ENCODE results near the gene HADH. TPM values are rescaled to one million over a fixed set of nuclear protein-coding genes. Genes with fewer than 3 reads are reported as not detected.

HADH gene
- total RNA-seq, 5 donors from 2014 or later (not counting 1 experiment from before 2014, with no cell fraction given) = 14.2 to 25.0 (median 17.8) TPM

GRCh38 chr4:108001540-108002135, 11.9 kb downstream of the HADH start:
- Mint-ChIP-seq H3K9me3 (no peaks in the 10 kb centered on the region), H3K4me1 (peaks cover 26 to 79% (median 39%) of the 10 kb centered on the region in 3 donors), H3K4me3 (no peak overlapping the region), H3K27ac (no peak overlapping the region), H3K27me3 (no peaks in the 10 kb centered on the region), H3K36me3 (peaks cover 23% of the 10 kb centered on the region)
- H3K4me3 ChIP-seq (ENCODE audit: control insufficient read depth in 1 of 2, extremely low read depth in 1 of 2, low read length in 1 of 2) = no peak overlapping the region
- no peaks in the 10 kb centered on the region for H3K36me3 ChIP-seq (ENCODE audit: control insufficient read depth in 2 of 2, extremely low read depth in 1 of 2, insufficient read depth in 1 of 2, low read length in 1 of 2)
- POLR2A ChIA-PET = interaction anchor here in 1 of 2 donors (0.5 to 0.7 kb wide), 3 partner anchors 11 to 511 kb away, joined by 3 to 6 read pairs (median 4); no protein-coding TSS in a partner anchor
- peaks cover 10 to 16% of the 10 kb centered on the region in 2 experiments for H3K4me1 ChIP-seq (ENCODE audit: control insufficient read depth in 1 of 2, extremely low read depth in 1 of 2, insufficient read depth in 2 of 2, low read length in 2 of 2)
- DNase-seq (no peak), ATAC-seq (replicated peaks in 1 of 4) (no peak)
- CTCF ChIA-PET = interaction anchor here in 1 of 2 donors (0.6 kb wide), 1 partner anchor 173 kb away, joined by 5 read pairs; no protein-coding TSS in a partner anchor
- no CpG with 5 or more reads among the region's 3 CpGs for WGBS (ENCODE audit: insufficient coverage)
- H3K27me3 ChIP-seq (replicated peaks in 1 of 2; ENCODE audit: control insufficient read depth in 2 of 2, extremely low read depth in 1 of 2, insufficient read depth in 2 of 2, low read length in 1 of 2) = no peaks in the 10 kb centered on the region
- no peak overlapping the region for H3K27ac ChIP-seq (ENCODE audit: low read length)
- no peaks in the 10 kb centered on the region for H3K9me3 ChIP-seq

- POLR2A ChIA-PET = interaction anchor here in 1 of 2 donors (0.5 to 0.8 kb wide), 2 partner anchors 10 to 616 kb away, joined by 3 read pairs; partner anchors contain the start of gene RPL34
- no peak overlapping the region for H3K27ac ChIP-seq (ENCODE audit: low read length)
- Mint-ChIP-seq H3K27ac (peak overlapping the region; percentile 83 to 86), H3K27me3 (no peaks in the 10 kb centered on the region), H3K36me3 (peaks cover 20% of the 10 kb centered on the region), H3K4me3 (peak overlapping the region in 1 of 3 donors; percentile 61), H3K4me1 (peaks cover 24 to 65% (median 38%) of the 10 kb centered on the region in 3 donors), H3K9me3 (no peaks in the 10 kb centered on the region)
- DNase-seq (peak in 3 of 35 experiments; percentile 2 to 16 (median 10)), ATAC-seq (replicated peaks in 1 of 4) (peak in 3 of 4 experiments; percentile 60 to 83 (median 63))
- CTCF ChIA-PET = interaction anchor here in 1 of 2 donors (0.9 kb wide), 1 partner anchor 10 kb away, joined by 3 read pairs; no protein-coding TSS in a partner anchor
- no peaks in the 10 kb centered on the region for H3K9me3 ChIP-seq
- H3K4me1 ChIP-seq (ENCODE audit: control insufficient read depth in 1 of 2, extremely low read depth in 1 of 2, insufficient read depth in 2 of 2, low read length in 2 of 2) = peaks cover 10 to 16% of the 10 kb centered on the region in 2 experiments
- no peaks in the 10 kb centered on the region for H3K36me3 ChIP-seq (ENCODE audit: control insufficient read depth in 2 of 2, extremely low read depth in 1 of 2, insufficient read depth in 1 of 2, low read length in 1 of 2)
- no peak overlapping the region for H3K4me3 ChIP-seq (ENCODE audit: control insufficient read depth in 1 of 2, extremely low read depth in 1 of 2, low read length in 1 of 2)
- WGBS (ENCODE audit: insufficient coverage) = 66% methylated on average over 4 of the region's 4 CpGs
- no peaks in the 10 kb centered on the region for H3K27me3 ChIP-seq (replicated peaks in 1 of 2; ENCODE audit: control insufficient read depth in 2 of 2, extremely low read depth in 1 of 2, insufficient read depth in 2 of 2, low read length in 1 of 2)
Measured at GRCh38 chr4:108003982-108004515, 14.4 kb downstream of the HADH start.

GRCh38 chr4:108004646-108005045, 15.0 kb downstream of the HADH start:
- Histone ChIP-seq H3K4me3 (ENCODE audit: control insufficient read depth in 1 of 2, extremely low read depth in 1 of 2, low read length in 1 of 2) (no peak overlapping the region), H3K36me3 (ENCODE audit: control insufficient read depth in 2 of 2, extremely low read depth in 1 of 2, insufficient read depth in 1 of 2, low read length in 1 of 2) (no peaks in the 10 kb centered on the region), H3K4me1 (ENCODE audit: control insufficient read depth in 1 of 2, extremely low read depth in 1 of 2, insufficient read depth in 2 of 2, low read length in 2 of 2) (peaks cover 10 to 16% of the 10 kb centered on the region in 2 experiments), H3K27ac (ENCODE audit: low read length) (no peak overlapping the region), H3K9me3 (no peaks in the 10 kb centered on the region), H3K27me3 (replicated peaks in 1 of 2; ENCODE audit: control insufficient read depth in 2 of 2, extremely low read depth in 1 of 2, insufficient read depth in 2 of 2, low read length in 1 of 2) (no peaks in the 10 kb centered on the region)
- WGBS (ENCODE audit: insufficient coverage) = 100% methylated on average over 1 of the region's 2 CpGs
- no peaks in the 10 kb centered on the region for H3K9me3 Mint-ChIP-seq
- ATAC-seq (replicated peaks in 1 of 4) = no peak
- peak overlapping the region in 1 of 3 donors; percentile 61 for H3K4me3 Mint-ChIP-seq
- peaks cover 24 to 59% (median 37%) of the 10 kb centered on the region in 3 donors for H3K4me1 Mint-ChIP-seq
- ChIA-PET CTCF (interaction anchor here in 1 of 2 donors (0.9 kb wide), 1 partner anchor 10 kb away, joined by 3 read pairs; no protein-coding TSS in a partner anchor), POLR2A (interaction anchor here in 1 of 2 donors (0.5 to 0.8 kb wide), 2 partner anchors 11 to 615 kb away, joined by 3 read pairs; partner anchors contain the start of gene RPL34)
- H3K27me3 Mint-ChIP-seq = no peaks in the 10 kb centered on the region
- no peak for DNase-seq
- H3K27ac Mint-ChIP-seq = no peak overlapping the region
- H3K36me3 Mint-ChIP-seq = peaks cover 20% of the 10 kb centered on the region

GRCh38 chr4:108005807-108006206, 16.1 kb downstream of the HADH start:
- Mint-ChIP-seq H3K9me3 (no peaks in the 10 kb centered on the region), H3K4me3 (no peak overlapping the region), H3K27me3 (no peaks in the 10 kb centered on the region), H3K36me3 (peaks cover 15% of the 10 kb centered on the region), H3K27ac (no peak overlapping the region), H3K4me1 (peaks cover 24 to 47% (median 31%) of the 10 kb centered on the region in 3 donors)
- 100% methylated on average over 1 of the region's 1 CpG for WGBS (ENCODE audit: insufficient coverage)
- DNase-seq = no peak
- ChIA-PET POLR2A (no interaction called here), CTCF (no interaction called here)
- no peak overlapping the region for H3K27ac ChIP-seq (ENCODE audit: low read length)
- H3K4me3 ChIP-seq (ENCODE audit: control insufficient read depth in 1 of 2, extremely low read depth in 1 of 2, low read length in 1 of 2) = no peak overlapping the region
- H3K9me3 ChIP-seq = no peaks in the 10 kb centered on the region
- peaks cover 0 to 3% of the 10 kb centered on the region in 2 donors for H3K36me3 ChIP-seq (ENCODE audit: control insufficient read depth in 2 of 2, extremely low read depth in 1 of 2, insufficient read depth in 1 of 2, low read length in 1 of 2)
- ATAC-seq (replicated peaks in 1 of 4) = no peak
- peaks cover 10 to 16% of the 10 kb centered on the region in 2 experiments for H3K4me1 ChIP-seq (ENCODE audit: control insufficient read depth in 1 of 2, extremely low read depth in 1 of 2, insufficient read depth in 2 of 2, low read length in 2 of 2)
- no peaks in the 10 kb centered on the region for H3K27me3 ChIP-seq (replicated peaks in 1 of 2; ENCODE audit: control insufficient read depth in 2 of 2, extremely low read depth in 1 of 2, insufficient read depth in 2 of 2, low read length in 1 of 2)

GRCh38 chr4:108006361-108006760, 16.7 kb downstream of the HADH start:
- no peaks in the 10 kb centered on the region for H3K9me3 ChIP-seq
- H3K27ac ChIP-seq (ENCODE audit: low read length) = no peak overlapping the region
- ATAC-seq (replicated peaks in 1 of 4) = no peak
- Mint-ChIP-seq H3K36me3 (peaks cover 15% of the 10 kb centered on the region), H3K9me3 (no peaks in the 10 kb centered on the region), H3K27ac (no peak overlapping the region), H3K27me3 (no peaks in the 10 kb centered on the region), H3K4me3 (no peak overlapping the region), H3K4me1 (peaks cover 24 to 44% (median 31%) of the 10 kb centered on the region in 3 donors)
- DNase-seq = no peak
- POLR2A ChIA-PET = no interaction called here
- H3K4me1 ChIP-seq (ENCODE audit: control insufficient read depth in 1 of 2, extremely low read depth in 1 of 2, insufficient read depth in 2 of 2, low read length in 2 of 2) = peaks cover 10 to 16% of the 10 kb centered on the region in 2 experiments
- CTCF ChIA-PET = no interaction called here
- no peak overlapping the region for H3K4me3 ChIP-seq (ENCODE audit: control insufficient read depth in 1 of 2, extremely low read depth in 1 of 2, low read length in 1 of 2)
- no peaks in the 10 kb centered on the region for H3K27me3 ChIP-seq (replicated peaks in 1 of 2; ENCODE audit: control insufficient read depth in 2 of 2, extremely low read depth in 1 of 2, insufficient read depth in 2 of 2, low read length in 1 of 2)
- H3K36me3 ChIP-seq (ENCODE audit: control insufficient read depth in 2 of 2, extremely low read depth in 1 of 2, insufficient read depth in 1 of 2, low read length in 1 of 2) = peaks cover 0 to 5% of the 10 kb centered on the region in 2 donors

GRCh38 chr4:108007984-108008383, 18.3 kb downstream of the HADH start:
- no peak overlapping the region for H3K27ac ChIP-seq (ENCODE audit: low read length)
- no peak for ATAC-seq (replicated peaks in 1 of 4)
- H3K9me3 Mint-ChIP-seq = no peaks in the 10 kb centered on the region
- H3K9me3 ChIP-seq = no peaks in the 10 kb centered on the region
- no peak overlapping the region for H3K4me3 ChIP-seq (ENCODE audit: control insufficient read depth in 1 of 2, extremely low read depth in 1 of 2, low read length in 1 of 2)
- no peak for DNase-seq
- POLR2A ChIA-PET = no interaction called here
- H3K4me1 ChIP-seq (ENCODE audit: control insufficient read depth in 1 of 2, extremely low read depth in 1 of 2, insufficient read depth in 2 of 2, low read length in 2 of 2) = peaks cover 10 to 16% of the 10 kb centered on the region in 2 experiments
- peaks cover 0 to 6% of the 10 kb centered on the region in 2 donors for H3K36me3 ChIP-seq (ENCODE audit: control insufficient read depth in 2 of 2, extremely low read depth in 1 of 2, insufficient read depth in 1 of 2, low read length in 1 of 2)
- peaks cover 18 to 37% (median 27%) of the 10 kb centered on the region in 3 donors for H3K4me1 Mint-ChIP-seq
- H3K36me3 Mint-ChIP-seq = peaks cover 23% of the 10 kb centered on the region
- no peak overlapping the region for H3K27ac Mint-ChIP-seq
- H3K4me3 Mint-ChIP-seq = no peak overlapping the region
- H3K27me3 Mint-ChIP-seq = no peaks in the 10 kb centered on the region
- H3K27me3 ChIP-seq (replicated peaks in 1 of 2; ENCODE audit: control insufficient read depth in 2 of 2, extremely low read depth in 1 of 2, insufficient read depth in 2 of 2, low read length in 1 of 2) = no peaks in the 10 kb centered on the region
- 95% methylated on average over 7 of the region's 7 CpGs for whole genome bisulfite sequencing (ENCODE audit: insufficient coverage)
- CTCF ChIA-PET = no interaction called here
